HG02678 (cell line): ENCODE measurements around the gene DPF3.

Source experiments
- ATAC-seq: cut with Tn5 transposase; IDR thresholded peaks from one replicate; pipeline ENCODE4 v1.9.1; 2021; ENCODE audit warnings: mild to moderate bottlenecking, moderate library complexity; ENCODE audit not compliant: unreplicated experiment

Gene DPF3

DNA sequence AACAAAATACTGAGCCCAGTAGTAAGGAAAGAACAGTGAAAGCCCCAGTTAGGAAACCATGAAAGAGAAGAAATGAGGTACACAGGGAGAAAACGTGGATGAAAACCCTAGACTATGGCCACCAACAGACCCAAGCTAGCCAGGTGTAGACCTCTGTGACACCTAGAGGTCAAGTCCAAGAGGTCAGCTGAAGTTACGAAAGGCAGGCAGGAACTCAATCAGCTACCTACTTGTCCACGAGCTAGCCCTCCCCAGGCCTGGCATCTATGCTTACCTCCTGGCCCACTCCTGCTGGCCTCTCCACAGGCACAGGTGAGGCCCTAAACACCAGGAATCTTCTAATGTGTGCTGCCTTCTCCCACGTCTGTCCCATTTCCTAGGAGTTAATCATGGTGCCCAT is 48.7 kb downstream of the DPF3 start:
- ATAC-seq = no peak

DNA sequence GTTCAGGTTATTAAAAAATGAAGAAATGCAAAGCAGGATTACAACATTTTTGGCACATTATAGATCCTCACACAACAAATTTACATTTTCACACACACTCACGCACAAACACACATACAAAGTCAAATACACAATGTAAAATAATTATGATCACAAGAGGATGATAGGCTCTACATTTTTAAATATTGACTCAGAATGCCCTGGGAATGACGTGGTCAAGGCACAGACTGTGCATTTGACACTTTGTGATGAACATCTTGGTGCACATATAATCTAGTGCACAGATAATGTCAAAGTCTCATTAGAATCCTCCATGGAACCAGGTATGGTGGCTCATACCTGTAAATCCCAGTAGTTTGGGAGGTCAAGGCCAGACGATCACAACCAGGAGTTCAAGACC is 49.4 kb downstream of the DPF3 start:
- ATAC-seq = no peak

DNA sequence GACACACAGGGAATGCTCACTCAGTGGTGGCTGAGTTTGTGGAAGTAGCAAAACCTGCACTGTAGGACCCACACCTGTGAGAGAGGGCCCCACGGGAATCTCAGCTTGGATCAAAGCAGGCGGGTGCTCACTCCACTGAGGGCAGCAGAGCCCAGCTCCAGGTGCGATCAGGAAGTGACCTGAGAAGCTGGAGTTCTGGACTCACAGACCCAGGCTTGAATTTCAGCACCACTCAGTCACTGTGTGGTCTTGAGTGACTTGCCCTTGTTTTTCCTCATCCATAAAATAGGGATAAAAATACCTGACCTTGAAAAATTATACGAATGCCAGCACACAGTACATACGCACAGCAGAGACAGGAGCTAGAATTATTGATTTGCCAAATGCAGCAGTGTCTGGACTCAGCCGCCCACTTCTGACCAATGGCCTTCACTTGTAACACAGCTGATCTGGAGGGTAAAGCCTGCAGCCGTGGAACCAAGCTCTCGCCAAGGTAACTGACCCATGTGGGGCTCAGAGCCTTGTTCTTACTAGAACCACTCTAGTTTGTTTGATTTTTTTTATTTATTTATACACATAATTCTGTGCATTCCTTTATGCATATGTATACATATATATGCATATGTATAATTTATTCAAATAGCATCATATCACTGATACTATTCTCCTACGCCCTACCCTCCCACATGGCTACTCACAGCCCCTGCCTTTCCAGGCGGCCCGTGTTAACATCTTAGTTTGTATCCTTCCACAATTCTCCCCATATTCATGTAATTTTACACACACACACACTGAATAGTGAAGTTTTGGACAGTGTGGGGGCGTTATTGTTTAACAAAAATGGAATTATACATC is 53.9 kb downstream of the DPF3 start:
- no peak for ATAC-seq

DNA sequence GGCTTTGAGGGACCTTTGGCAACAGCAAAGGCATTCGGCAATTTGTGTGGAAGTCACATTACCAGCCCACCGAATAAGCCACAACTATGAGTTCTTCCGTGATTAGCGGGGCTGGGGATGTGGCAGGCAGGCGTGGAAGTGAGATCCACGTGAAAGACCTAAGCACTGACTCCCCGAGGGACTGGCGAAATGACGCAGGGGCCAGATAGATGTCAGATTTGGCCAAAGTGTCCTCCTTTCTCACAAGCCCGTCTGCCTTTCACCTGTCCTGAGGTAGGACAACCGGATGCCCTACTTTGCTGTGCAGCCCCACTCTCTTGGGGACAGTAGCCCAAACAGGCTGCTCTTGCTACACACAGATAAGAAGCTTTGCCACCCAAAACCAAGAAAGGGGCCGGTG is 54.5 kb downstream of the DPF3 start:
- ATAC-seq = no peak

DNA sequence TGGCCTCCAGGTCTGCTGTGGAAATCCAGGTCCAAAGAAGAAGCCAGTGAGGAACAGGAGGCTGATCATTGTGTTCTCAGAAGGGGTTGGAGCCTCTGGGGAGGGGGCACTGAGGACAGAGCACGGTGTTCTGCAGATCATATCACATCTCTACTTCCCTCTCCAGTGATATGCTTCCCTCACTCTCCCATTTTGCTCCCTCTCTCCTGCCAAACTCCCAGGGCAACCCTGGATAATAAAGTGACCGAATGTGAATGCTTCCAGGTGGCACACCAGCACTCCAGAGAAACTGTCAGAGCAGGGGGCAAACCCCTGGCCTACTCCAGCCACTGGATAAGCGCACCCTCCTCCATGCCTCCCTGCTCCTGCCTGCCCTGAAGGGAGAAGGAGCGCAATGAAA is 57.8 kb downstream of the DPF3 start:
- no peak for ATAC-seq

DNA sequence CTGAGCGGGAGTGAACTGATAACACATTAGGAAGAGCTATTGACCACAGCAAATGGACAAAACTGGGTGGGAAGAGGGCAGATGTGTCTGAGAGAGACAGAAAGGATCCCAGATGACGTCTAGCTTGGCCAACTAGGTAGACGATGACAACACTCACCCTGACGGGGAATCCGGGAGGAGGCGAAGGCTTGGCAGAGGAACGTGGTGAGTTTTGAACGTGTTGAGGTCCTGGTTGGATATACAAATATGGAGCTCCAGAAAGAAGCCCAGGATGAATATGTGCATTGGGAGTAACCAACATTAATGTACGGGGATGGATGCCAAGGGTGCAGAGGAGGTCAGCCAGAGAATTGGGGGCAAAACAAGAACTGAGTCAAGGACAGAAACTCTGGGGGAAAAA is 60.7 kb downstream of the DPF3 start:
- ATAC-seq = no peak

DNA sequence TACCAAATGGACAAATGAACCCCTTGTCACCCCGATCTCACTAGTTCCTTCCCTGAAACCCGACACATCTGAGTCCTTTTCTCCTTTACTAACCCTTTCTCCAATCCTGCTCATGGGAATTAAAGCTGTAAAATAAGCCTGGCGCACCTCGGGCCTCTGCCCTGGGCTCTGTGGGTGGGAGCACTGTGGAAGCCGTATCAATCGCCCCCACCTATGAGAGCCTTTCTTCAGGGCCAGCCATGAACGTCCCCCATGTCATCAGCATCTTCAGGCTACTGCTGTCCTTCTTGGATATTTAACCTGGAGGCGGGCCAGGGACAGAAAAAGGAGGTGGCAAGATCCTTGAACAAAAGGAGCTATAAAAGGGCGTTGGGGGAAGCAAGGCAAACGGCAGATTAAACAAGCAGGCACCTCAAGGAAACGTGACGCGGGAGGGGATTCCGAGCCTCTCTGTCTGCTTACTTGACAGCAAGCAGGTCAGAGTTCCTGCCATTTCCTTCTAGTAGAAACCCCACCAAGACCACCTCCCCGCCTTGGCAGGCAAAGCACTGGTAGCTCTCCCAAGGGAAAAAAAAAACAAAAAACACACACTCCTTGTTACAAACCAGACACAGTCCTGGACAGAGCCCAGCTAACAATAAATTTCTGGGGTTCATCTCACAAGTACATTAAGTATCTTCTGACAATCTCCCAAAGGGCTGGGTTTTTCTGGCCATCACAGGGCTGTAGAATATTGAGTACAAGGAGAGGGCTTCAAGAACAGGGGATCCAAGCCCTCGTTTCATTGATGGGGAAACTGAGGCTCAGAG is 62.9 kb downstream of the DPF3 start:
- ATAC-seq = no peak

DNA sequence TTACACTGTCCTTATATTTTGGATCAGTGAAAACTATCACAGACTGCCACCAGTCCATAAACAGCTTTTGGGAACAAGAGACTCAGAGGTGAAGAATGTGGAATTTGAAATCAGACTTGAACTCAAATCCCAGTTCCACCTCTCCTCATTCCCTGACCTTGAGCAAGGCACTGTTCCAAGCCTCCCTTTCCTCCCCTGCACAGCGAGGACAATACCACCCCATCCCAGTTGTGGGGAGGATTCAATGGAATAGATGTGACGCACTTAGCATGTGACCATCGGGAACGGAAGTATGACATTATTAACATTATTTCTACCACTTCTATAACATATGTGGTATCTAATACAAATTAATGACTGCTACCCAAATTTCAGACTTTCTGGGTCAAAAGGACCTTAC is 63.5 kb downstream of the DPF3 start:
- ATAC-seq = no peak

DNA sequence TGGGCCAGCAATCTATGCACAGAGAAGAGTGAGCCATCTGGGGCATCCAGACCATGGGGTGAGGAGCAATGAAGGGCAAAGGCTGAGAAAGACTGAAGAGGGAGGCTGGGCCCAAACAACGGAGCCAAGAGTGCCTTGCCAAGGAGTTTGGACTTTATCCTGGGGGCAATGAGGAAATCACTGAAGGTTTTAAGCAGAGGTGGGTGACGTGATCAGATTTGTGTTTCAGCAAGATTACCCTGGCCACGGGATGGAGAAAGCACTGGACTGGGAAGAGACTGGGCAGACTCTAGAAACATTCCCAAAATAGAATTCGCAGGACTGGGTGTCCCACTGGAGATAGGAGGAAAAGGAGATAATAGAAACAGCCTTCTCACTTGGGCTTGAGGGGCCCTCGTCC is 65.3 kb downstream of the DPF3 start:
- no peak for ATAC-seq

DNA sequence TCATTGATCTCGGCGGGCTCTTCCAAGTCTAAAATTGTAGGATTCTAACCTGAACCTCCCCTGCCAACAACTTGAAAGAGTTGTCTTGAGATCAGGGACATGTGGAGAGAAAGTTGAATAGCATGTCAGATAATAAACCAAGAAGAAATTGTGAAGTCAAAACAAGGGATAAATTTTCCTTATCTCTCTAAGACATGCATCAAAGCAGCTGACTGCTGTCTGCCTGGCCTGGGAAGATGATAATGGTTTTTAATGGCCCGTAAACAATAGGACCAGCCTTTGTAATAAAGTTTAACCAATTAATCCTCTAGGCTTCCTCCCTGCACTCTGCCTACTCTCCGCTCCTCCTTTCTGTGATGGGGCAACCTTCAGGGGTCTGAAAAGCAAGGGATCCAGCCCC is 67.9 kb downstream of the DPF3 start:
- no peak for ATAC-seq

DNA sequence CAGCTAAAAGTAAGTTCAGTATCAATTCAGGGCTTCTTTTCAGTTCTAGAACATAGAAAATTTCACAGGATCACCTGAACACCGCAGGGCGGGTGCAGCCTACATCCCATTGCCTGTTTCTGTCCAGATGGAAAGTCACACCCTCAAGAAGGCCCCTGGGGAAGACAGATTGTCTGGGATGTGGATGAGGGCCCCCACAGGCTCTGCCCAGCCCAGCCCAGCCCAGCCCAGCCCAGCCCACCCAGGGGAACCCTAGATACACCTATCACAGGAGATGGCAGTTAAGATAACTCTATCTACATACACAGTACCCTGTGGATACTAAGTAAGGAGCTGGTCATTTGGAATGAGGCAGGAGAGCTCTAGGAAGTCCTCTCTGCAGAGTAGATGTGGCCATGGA is 68.4 kb downstream of the DPF3 start:
- ATAC-seq = no peak

DNA sequence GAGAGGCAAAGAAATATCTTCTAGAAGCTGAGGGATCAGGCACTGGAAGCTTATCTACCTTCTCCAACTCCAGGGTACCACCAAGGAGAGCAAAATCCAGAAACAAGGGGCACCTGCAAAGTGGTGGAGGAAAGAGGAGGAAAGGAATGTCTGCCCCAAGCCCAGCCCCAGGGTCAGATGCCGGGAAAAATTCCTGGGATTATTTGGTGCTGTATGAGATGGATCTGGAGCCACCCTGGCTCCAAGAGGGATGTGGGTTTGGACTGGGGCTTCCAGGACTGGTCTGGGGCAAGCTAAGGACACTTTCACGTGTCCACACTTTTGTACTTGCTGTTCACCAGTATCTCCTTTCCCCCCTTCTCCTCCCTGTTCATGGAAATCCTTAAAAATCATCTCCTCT is 69.8 kb downstream of the DPF3 start:
- ATAC-seq = no peak

DNA sequence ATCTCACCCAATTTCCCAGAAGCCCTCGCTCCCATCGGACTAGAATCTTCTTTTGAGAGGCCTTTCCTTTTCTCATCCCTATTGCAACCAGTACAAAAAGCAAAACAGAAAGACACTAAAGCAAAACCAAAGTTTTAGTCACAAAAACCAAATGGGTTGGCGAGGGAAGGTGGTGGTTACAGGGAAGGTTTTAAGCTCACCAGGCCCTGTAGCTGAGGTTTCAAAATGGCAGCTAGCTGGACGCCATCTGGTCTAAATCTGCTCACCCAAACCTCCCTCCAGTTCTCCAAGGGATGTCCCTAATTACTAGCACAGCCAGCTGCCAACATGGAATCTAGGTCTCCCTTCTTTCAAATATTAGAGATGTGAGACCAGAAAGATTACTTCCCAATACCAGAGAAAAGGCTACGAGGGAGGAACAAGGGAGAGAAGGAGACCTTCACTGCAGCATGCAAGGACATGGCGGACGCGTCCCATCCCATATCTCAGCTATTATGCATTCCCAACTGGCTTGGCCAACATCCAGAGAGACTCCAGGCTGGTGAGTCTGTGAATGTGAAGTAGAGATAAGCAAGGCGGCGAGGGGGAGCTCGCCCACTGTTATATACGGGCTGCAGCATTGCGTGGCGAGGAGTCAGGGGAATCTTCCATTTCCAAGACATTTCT is 70.8 kb downstream of the DPF3 start:
- no peak for ATAC-seq

DNA sequence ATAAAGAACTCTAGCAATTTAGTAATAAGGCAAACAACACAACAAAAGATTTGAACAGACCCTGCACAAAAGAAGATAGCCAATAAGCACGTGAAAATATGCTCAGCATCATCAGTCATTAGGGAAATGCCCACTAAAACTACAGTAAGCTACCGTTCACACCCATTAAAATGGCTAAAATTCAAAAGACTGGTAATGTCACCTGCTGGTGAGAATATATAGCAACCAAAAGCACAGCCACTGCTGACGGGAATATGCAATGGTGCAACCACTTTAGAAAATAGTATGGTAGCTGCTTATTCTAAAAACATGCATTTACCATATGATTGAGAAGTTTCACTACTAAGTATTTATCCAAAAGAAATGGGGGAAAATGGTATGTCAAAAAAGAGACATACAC is 74.9 kb downstream of the DPF3 start:
- no peak for ATAC-seq

DNA sequence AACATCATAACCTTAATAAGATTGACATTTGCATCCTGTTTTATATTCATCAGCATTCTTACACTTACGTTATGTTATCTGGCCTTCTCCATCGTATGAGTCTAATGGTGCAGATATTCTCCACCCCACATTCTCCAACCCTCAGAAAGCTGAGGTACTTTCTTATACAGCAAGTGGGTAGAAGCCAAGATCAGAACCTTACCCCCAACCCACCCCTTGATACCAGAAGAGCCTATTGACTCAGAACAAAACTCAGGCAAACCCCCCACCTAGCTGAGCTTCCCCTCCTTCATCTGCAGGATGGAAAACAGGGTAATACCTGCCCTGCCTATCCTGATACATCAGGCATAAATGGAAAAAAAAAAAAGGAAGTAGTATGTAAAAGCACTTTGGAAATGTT is 77.6 kb downstream of the DPF3 start:
- no peak for ATAC-seq

DNA sequence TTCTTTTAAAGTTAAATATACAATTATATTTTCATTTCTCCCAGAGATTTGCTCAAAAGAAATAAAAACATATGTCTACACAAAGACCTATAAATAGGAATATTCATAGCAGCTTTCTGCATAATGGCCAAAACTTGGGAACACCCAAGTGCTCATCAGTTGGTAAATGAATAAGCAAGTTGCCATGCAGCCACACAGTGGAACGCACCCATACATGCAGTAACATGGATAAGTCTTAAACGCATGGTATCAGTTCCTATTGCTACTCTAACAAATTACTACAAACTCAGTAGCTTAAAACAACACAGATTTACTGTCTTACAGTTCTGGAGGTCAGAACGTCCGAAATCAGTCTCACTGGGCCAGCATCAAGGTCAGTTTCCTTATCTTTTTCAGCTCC is 78.5 kb downstream of the DPF3 start:
- no peak for ATAC-seq

DNA sequence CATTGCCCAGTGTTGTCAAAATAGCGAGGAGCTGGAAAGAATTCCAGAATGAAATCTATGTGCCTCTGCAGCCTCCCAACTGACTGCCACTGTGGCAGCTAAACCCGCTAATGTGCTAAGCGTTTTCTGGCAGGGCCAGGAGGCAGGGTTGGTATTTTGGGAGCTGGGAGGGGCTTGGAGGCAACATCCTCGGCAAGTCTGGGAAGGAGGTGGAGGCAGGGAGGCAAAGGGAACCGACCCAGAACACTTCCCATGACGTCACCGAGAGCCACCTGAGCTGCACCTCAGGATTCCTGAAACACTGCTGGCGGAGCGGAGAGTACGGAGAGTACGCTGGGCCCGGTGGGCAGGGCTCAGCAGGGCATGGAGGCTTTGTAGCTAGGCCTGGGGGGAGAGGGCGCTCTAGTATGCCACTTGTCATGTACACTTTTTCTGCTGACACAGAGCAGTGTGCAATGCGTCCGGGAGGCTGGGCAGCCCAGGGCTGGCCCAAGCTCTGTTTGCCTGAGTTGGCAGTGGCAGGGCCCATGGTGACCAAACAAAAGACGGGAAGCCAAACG is 81.5 kb downstream of the DPF3 start:
- no peak for ATAC-seq

DNA sequence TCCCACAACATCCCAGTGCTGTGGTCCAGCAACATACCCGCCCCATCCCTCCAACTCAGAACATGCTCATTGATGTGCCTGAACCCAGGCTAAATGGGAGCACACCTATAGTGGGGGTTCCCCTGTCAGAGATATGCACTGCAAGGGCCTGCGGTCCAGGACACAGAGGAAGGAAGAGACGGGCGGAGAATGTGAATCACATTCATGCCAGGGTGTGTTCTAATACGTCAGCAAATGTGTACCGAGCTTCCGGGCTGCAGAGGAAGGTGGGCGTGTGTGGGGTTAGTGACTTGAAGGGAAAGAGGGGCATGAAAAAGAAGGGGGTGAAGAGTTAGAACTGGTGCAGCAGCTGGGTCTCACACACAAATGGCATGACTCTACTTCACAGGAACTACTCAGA is 83.7 kb downstream of the DPF3 start:
- ATAC-seq = no peak

DNA sequence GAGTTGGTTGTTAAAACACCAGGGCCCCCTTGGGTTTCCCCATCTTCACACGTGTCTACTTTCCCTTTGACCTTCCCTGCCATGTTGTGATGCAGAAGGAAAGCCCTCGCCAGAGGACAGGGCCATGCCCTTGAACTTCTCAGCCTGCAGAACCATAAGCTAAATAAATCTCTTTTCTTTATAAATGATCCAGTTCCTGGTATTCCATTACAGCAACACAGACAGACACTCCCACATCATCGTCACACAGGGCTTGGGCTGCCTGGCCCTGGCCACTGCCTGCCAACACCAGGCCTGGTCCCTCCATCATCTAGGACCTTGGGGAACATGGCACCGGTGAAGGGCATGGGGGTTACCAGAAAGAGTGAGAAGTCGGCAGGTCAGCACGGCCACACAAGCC is 84.8 kb downstream of the DPF3 start:
- no peak for ATAC-seq

DNA sequence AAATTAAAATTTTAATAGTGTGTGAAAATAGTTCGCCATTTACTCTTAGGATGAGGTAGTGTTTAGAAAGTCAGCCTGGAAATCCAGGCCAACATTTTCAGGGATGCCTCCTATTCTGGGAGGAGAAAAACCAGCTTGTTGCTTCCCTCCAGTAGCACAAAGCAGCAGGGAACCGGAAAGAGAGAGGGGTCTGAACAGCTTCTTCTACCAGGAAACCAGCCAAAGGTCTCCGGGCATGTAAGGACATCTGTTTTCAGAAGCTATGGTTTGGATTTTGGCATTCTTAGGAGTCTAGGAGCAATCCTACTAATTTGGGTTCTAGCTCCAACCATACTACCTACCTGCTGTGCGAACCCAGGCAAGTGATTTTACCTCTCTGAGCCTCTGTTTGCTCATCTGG is 85.3 kb downstream of the DPF3 start:
- no peak for ATAC-seq

DNA sequence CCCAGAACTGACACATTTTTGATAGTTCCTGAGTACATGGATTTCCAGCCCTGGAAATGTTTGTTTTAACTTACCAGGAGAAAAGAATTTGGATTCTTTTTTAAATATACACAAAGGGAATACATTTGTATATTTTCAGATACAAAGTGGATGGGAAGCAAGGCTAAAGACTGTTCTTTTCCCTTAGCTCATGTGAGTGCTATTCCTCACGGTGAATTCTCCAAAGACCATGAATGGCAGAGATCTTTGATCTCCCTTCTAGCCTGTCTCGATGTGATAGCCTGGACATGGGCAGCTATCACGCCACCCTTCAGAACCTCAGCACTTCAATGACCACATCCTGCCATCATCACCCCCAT is 91.3 kb downstream of the DPF3 start:
- no peak for ATAC-seq
